ENCODE data around the gene LASP1NB. TPM values are rescaled to one million over a fixed set of nuclear protein-coding genes. Genes with fewer than 3 reads are reported as not detected.
"Not testable (repeated sequence)": the region's sequence is repeated elsewhere in the genome, so short reads cannot be mapped to it uniquely, and the experiment has no call there.

The LASP1NB gene

DNA sequence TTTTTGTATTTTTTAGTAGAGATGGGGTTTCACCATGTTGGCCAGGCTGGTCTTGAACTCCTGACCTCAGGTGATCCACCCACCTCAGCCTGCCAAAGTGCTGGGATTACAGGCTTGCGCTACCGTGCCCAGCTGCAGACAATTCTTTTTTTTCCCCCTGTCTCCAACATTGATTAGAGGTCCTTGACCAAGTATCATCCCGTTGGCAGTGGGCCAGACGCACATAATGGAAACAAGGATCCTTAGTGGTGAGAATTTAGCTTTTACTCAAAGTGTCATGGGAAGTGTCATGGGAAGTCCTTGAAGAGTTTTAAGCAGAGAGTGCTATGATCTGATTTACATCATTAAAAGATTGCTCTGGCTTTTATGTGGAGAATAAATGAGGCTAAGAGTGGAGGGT is 43.9 kb downstream of the LASP1NB start:
- ATAC-seq (ENCODE audit: insufficient number of reproducible peaks, low FRiP score, low read depth) (no peak), DNase-seq (ENCODE audit: low spot score) (no peak)
- TF ChIP-seq, protein P1, sequence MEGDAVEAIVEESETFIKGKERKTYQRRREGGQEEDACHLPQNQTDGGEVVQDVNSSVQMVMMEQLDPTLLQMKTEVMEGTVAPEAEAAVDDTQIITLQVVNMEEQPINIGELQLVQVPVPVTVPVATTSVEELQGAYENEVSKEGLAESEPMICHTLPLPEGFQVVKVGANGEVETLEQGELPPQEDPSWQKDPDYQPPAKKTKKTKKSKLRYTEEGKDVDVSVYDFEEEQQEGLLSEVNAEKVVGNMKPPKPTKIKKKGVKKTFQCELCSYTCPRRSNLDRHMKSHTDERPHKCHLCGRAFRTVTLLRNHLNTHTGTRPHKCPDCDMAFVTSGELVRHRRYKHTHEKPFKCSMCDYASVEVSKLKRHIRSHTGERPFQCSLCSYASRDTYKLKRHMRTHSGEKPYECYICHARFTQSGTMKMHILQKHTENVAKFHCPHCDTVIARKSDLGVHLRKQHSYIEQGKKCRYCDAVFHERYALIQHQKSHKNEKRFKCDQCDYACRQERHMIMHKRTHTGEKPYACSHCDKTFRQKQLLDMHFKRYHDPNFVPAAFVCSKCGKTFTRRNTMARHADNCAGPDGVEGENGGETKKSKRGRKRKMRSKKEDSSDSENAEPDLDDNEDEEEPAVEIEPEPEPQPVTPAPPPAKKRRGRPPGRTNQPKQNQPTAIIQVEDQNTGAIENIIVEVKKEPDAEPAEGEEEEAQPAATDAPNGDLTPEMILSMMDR (IDR thresholded peaks at IDR 0.05): no peak
- Histone ChIP-seq H3K27me3 (replicated peaks; ENCODE audit: insufficient read depth) (no peaks in the 10 kb centered on the region), H3K4me3 (no peak overlapping the region), H3K9me3 (no peaks in the 10 kb centered on the region), H3K27ac (no peak overlapping the region), H3K36me3 (no peaks in the 10 kb centered on the region), H3K4me1 (ENCODE audit: control insufficient read depth in 1 of 2, low read depth in 2 of 2) (no peaks in the 10 kb centered on the region)

DNA sequence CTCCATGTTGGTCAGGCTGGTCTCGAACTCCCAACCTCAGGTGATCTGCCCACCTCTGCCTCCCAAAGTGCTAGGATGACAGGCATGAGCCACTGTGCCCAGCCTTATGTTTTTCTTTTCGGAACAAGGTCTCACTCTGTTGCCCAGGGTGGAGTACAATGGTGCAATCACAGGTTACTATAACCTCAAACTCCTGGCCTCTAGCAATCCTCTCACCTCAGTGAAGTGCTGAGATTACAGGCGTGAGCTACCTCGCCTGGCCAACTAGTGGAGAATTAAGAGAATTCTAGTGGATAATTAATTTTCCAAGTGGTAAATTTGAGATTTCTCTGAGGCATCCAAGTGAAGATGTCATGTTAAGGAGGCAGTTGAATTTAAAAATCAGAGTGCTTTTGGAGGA is 44.7 kb downstream of the LASP1NB start:
- H3K36me3 ChIP-seq: no peaks in the 10 kb centered on the region
- H3K4me3 ChIP-seq: no peak overlapping the region
- H3K27ac ChIP-seq: no peak overlapping the region
- H3K4me1 ChIP-seq (ENCODE audit: control insufficient read depth in 1 of 2, low read depth in 2 of 2): no peaks in the 10 kb centered on the region
- TF ChIP-seq, protein P1 (IDR thresholded peaks at IDR 0.05): no peak
- ATAC-seq (ENCODE audit: insufficient number of reproducible peaks, low FRiP score, low read depth): no peak
- DNase-seq (ENCODE audit: low spot score): no peak
- H3K27me3 ChIP-seq (replicated peaks; ENCODE audit: insufficient read depth): no peaks in the 10 kb centered on the region
- H3K9me3 ChIP-seq: no peaks in the 10 kb centered on the region

GRCh38 chr17:38970804-38971203 is 45.4 kb downstream of the LASP1NB start:
- H3K4me3 ChIP-seq: no peak overlapping the region
- no peaks in the 10 kb centered on the region for H3K27me3 ChIP-seq (replicated peaks; ENCODE audit: insufficient read depth)
- no peaks in the 10 kb centered on the region for H3K9me3 ChIP-seq
- TF ChIP-seq, protein P1 (IDR thresholded peaks at IDR 0.05): no peak
- DNase-seq (ENCODE audit: low spot score) (no peak), ATAC-seq (ENCODE audit: insufficient number of reproducible peaks, low FRiP score, low read depth) (no peak)
- no peaks in the 10 kb centered on the region for H3K4me1 ChIP-seq (ENCODE audit: control insufficient read depth in 1 of 2, low read depth in 2 of 2)
- H3K27ac ChIP-seq: no peak overlapping the region
- H3K36me3 ChIP-seq: no peaks in the 10 kb centered on the region

DNA sequence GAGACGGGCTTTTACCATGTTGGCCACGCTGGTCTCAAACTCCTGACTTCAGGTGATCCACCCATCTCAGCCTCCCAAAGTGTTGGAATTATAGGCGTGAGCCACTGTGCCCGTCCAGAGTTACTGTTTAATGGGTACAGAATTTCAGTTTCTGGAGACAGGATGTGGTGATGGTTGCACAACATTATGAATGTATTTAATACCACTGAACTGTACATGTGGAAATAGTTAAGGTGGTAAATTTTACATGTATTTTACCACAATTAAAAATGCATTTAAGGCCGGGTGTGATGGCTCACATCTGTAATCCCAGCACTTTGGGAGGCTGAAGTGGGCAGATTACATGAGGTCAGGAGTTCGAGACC is 50.8 kb downstream of the LASP1NB start:
- H3K4me1 ChIP-seq (ENCODE audit: control insufficient read depth in 1 of 2, low read depth in 2 of 2): peaks cover 0 to 11% of the 10 kb centered on the region in 2 donors
- H3K27me3 ChIP-seq (replicated peaks; ENCODE audit: insufficient read depth); H3K4me3 ChIP-seq; ATAC-seq (ENCODE audit: insufficient number of reproducible peaks, low FRiP score, low read depth); H3K36me3 ChIP-seq; H3K9me3 ChIP-seq; DNase-seq (ENCODE audit: low spot score); H3K27ac ChIP-seq: not testable (repeated sequence)

- no peaks in the 10 kb centered on the region for H3K9me3 ChIP-seq
- TF ChIP-seq, protein P1 (IDR thresholded peaks at IDR 0.05): no peak
- no peak overlapping the region for H3K4me3 ChIP-seq
- H3K27ac ChIP-seq: no peak overlapping the region
- no peaks in the 10 kb centered on the region for H3K27me3 ChIP-seq (replicated peaks; ENCODE audit: insufficient read depth)
- H3K4me1 ChIP-seq (ENCODE audit: control insufficient read depth in 1 of 2, low read depth in 2 of 2): peaks cover 0 to 25% of the 10 kb centered on the region in 2 donors
- H3K36me3 ChIP-seq: no peaks in the 10 kb centered on the region
- DNase-seq (ENCODE audit: low spot score) (no peak), ATAC-seq (ENCODE audit: insufficient number of reproducible peaks, low FRiP score, low read depth) (no peak)
Measured at GRCh38 chr17:38978180-38978579, 52.8 kb downstream of the LASP1NB start.

Other genes starting within 250 kb of the LASP1NB start
- 100 to 1,000 TPM; 113 to 201 TPM for gene MLLT6, start 220.3 kb upstream of the LASP1NB start, total RNA-seq
- gene CISD3, start 195.3 kb upstream of the LASP1NB start, total RNA-seq: 1 to 10 TPM; 9.3 to 9.6 TPM
- 10 to 100 TPM; 14.1 to 28.4 TPM for gene PCGF2, start 177.3 kb upstream of the LASP1NB start, total RNA-seq
- gene PSMB3, start 172.9 kb upstream of the LASP1NB start, total RNA-seq: 100 to 1,000 TPM; 108 to 124 TPM
- gene PIP4K2B, start 126.1 kb upstream of the LASP1NB start, total RNA-seq: 10 to 100 TPM; 56.9 to 82.0 TPM
- 10 to 100 TPM; 28.0 to 29.1 TPM for gene CWC25, start 100.3 kb upstream of the LASP1NB start, total RNA-seq
- 100 to 1,000 TPM; 870 to 981 TPM for gene RPL23, start 71.9 kb upstream of the LASP1NB start, total RNA-seq
- 100 to 1,000 TPM in 1 of 2 donors, 10 to 100 TPM in 1; 87.2 to 219 TPM for gene LASP1, start 55.6 kb upstream of the LASP1NB start, total RNA-seq
- not detected for gene FBXO47, start 41.8 kb downstream of the LASP1NB start, total RNA-seq
- gene PLXDC1, start 226.0 kb downstream of the LASP1NB start, total RNA-seq: 10 to 100 TPM in 1 of 2 donors, 1 to 10 TPM in 1; 7.0 to 13.9 TPM
- under 1 TPM in 1 of 2 donors, not detected in 1; 0.27 TPM for gene ARL5C, start 240.5 kb downstream of the LASP1NB start, total RNA-seq